Mesothelial cell of epicardium (in vitro differentiated cells): ENCODE data around the gene SNX8. TPM values are rescaled to one million over a fixed set of nuclear protein-coding genes. Genes with fewer than 3 reads are reported as not detected.

ENCODE experiments used
- DNase-seq, 2 experiments: peaks; one replicate each; pipeline ENCODE4 v3.0.0; 2021; ENCODE audit warnings: low spot score in 2 of 2; ENCODE audit not compliant: unreplicated experiment in 2 of 2
- H3K27ac Mint-ChIP-seq: 2 replicates; pipeline ENCODE4 v1.8.0; 2021; ENCODE audit warnings: mixed read lengths
- H3K27me3 Mint-ChIP-seq: 2 replicates; pipeline ENCODE4 v1.8.0; 2021; ENCODE audit warnings: low read depth, mixed read lengths
- H3K36me3 Mint-ChIP-seq: 2 replicates; pipeline ENCODE4 v1.8.0; 2021; ENCODE audit warnings: mixed read lengths
- H3K4me1 Mint-ChIP-seq: 2 replicates; pipeline ENCODE4 v1.8.0; 2021; ENCODE audit warnings: mixed read lengths
- H3K4me3 Mint-ChIP-seq: 2 replicates; pipeline ENCODE4 v1.8.0; 2021; ENCODE audit warnings: mild to moderate bottlenecking, moderate library complexity, mixed read lengths
- H3K9me3 Mint-ChIP-seq: 2 replicates; pipeline ENCODE4 v1.8.0; 2021; ENCODE audit warnings: mixed read lengths
- total RNA-seq: library from RNA; stranded (reverse); gene quantifications from 3 replicates; pipeline ENCODE4 v1.2.1, GENCODE V29; 2021
- TF ChIP-seq, protein P1 (sequence below): fragments of 200-600 bp; sonication (generic); IDR thresholded peaks from one replicate; pipeline ENCODE4 v1.5.0; 2021; ENCODE audit warnings: antibody characterized with exemption; ENCODE audit not compliant: unreplicated experiment

SNX8 gene
- total RNA-seq, 1 donor from 2014 or later, result 41.2 TPM

DNA sequence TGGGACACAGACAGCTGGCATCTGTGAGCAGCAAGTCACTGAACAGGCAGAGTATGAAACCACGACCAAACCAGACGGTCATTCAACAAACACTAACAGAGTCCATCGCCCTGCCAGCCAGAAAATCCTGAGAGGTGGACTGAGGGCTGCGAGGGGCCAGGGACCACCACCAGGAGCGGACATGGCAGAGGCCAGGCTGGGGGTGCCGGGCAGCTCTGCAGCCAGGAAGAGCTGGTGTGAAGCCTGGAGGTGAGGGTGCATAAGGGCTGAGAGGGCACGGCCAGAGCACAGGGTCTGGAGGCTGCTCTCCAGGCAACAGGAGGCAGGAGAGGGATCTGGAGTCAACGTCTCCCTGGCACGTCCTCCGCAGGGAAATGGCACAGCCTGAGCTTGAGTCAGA, 97.0 kb downstream of the SNX8 start:
- H3K9me3 Mint-ChIP-seq, result no peaks in the 10 kb centered on the region
- H3K4me1 Mint-ChIP-seq, result no peaks in the 10 kb centered on the region
- H3K4me3 Mint-ChIP-seq, result no peak overlapping the region
- H3K27ac Mint-ChIP-seq, result no peak overlapping the region
- peaks cover 44% of the 10 kb centered on the region for H3K36me3 Mint-ChIP-seq
- DNase-seq, result no peak
- no peaks in the 10 kb centered on the region for H3K27me3 Mint-ChIP-seq
- TF ChIP-seq, protein P1, sequence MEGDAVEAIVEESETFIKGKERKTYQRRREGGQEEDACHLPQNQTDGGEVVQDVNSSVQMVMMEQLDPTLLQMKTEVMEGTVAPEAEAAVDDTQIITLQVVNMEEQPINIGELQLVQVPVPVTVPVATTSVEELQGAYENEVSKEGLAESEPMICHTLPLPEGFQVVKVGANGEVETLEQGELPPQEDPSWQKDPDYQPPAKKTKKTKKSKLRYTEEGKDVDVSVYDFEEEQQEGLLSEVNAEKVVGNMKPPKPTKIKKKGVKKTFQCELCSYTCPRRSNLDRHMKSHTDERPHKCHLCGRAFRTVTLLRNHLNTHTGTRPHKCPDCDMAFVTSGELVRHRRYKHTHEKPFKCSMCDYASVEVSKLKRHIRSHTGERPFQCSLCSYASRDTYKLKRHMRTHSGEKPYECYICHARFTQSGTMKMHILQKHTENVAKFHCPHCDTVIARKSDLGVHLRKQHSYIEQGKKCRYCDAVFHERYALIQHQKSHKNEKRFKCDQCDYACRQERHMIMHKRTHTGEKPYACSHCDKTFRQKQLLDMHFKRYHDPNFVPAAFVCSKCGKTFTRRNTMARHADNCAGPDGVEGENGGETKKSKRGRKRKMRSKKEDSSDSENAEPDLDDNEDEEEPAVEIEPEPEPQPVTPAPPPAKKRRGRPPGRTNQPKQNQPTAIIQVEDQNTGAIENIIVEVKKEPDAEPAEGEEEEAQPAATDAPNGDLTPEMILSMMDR, result no peak

DNA sequence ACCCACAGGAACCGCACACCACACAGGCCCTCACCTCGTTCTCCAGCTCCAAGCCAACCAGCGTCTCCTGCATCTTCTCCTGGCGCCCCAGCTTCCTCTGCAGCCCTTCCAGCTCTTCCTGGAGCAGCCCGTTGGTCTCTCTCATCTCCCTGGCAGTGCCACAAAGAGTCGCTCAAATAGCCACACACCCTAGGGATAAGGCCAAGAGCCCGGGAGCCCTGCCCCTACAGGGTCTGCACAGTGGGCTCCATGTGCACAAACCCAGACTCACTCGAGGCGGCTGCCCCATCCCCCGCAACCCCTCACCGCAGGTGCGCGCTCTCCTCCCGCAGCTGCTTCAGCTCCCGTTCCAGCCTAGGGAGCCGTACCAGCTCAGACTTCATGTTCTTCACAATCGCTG, 98.4 kb downstream of the SNX8 start:
- Mint-ChIP-seq H3K36me3 (peaks cover 45% of the 10 kb centered on the region), H3K9me3 (no peaks in the 10 kb centered on the region), H3K27ac (no peak overlapping the region), H3K27me3 (no peaks in the 10 kb centered on the region), H3K4me1 (no peaks in the 10 kb centered on the region), H3K4me3 (no peak overlapping the region)
- TF ChIP-seq, protein P1, result no peak
- DNase-seq, result no peak

DNA sequence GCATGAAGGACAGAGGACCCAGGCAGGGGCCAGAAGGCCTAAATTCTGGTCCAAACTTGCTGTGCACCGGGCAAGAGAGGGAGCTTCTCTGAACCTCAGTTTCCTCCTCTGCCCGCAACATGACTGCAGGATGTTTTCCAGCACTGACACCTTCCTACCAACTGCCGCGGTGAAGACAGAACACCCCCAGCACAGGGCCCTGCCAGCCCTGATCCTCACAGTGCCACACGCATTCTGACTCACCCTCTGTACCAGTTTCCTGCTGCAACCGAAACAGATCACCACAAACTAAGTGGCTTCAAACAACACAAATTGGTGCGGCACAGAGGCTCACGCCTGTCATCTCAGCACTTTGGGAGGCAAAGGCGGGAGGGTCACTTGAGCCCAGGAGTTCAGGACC, 99.6 kb downstream of the SNX8 start:
- H3K27me3 Mint-ChIP-seq, result no peaks in the 10 kb centered on the region
- no peaks in the 10 kb centered on the region for H3K4me1 Mint-ChIP-seq
- H3K36me3 Mint-ChIP-seq, result peaks cover 45% of the 10 kb centered on the region
- no peak for DNase-seq
- TF ChIP-seq, protein P1, result no peak
- H3K4me3 Mint-ChIP-seq, result no peak overlapping the region
- no peaks in the 10 kb centered on the region for H3K9me3 Mint-ChIP-seq
- H3K27ac Mint-ChIP-seq, result no peak overlapping the region

DNA sequence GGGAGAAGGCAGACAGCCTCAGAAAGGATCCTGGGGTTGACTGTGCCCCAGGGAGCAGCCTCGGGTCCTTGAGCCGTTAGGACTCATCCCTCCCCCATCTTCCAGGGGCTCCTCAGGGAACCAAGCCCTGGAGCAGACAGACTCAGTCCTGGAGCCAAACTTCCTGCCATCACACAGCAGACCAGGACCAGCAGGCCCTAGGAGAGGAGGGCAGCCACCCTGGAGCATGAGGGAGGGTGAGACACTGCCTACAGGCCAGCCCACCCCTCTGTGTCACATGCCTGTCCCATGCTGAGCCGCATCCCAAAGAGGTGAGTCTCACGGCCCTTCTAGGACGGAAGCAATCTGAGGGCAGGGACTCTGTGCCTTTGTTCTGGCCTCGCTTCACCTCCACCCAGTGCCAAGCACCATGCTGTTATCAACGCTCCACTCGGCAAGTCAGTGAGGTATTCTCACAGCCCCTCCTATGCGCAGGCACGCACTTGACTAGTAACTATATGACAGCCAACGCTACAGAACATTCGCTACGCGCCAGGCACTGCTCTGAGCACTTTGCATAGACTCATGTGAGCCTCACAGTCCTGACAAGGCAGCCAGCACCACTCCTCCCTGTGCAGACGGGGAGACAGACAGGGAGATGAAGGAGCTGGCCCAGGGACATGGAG, 100.6 kb downstream of the SNX8 start:
- Mint-ChIP-seq H3K4me3 (no peak overlapping the region), H3K9me3 (no peaks in the 10 kb centered on the region), H3K4me1 (no peaks in the 10 kb centered on the region), H3K36me3 (peaks cover 49% of the 10 kb centered on the region), H3K27ac (no peak overlapping the region), H3K27me3 (no peaks in the 10 kb centered on the region)
- DNase-seq, result no peak
- TF ChIP-seq, protein P1, result no peak

DNA sequence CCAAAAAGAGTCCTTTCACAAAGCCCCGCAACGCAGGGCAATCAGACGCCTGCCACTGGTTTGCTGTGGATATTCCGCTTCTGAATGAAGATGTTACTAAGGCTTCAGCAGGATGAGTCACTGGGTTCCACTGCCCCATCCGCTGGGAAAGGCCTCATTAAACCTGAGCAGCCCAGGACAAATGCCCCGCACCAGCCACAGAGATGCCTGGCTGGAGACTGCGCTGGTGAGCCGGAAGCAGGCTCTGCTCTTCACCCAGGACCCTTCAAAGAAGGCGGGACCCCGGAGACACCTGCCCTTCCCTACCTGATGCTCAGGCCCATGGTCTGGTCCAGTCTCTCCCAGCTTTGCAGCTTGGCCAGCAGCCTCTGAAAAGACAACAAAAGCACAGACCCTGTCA, 101.3 kb downstream of the SNX8 start:
- Mint-ChIP-seq H3K36me3 (peaks cover 46% of the 10 kb centered on the region), H3K4me1 (no peaks in the 10 kb centered on the region), H3K9me3 (no peaks in the 10 kb centered on the region), H3K4me3 (no peak overlapping the region), H3K27ac (no peak overlapping the region), H3K27me3 (no peaks in the 10 kb centered on the region)
- TF ChIP-seq, protein P1, result no peak
- DNase-seq, result no peak

DNA sequence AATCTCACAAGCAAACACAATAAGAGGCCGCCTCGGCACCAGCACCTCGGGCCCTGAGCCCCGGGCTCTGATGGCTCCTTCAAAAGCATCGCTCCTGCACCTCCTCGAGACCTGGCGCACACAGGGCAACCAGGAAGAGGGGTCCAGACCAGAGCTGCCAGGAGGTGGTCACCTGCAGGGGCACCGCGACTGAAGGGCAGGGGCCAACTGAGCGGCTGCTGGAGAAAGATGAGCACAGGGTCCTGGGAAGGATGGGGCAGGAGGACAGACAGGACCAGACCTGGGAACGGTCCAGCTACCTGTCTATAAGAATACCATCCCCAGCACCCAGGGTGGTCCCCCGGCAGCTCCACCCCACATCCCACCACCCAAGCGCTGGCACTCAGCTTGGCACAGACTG, 102.3 kb downstream of the SNX8 start:
- H3K36me3 Mint-ChIP-seq, result peaks cover 49% of the 10 kb centered on the region
- no peaks in the 10 kb centered on the region for H3K27me3 Mint-ChIP-seq
- H3K27ac Mint-ChIP-seq, result no peak overlapping the region
- no peak overlapping the region for H3K4me3 Mint-ChIP-seq
- TF ChIP-seq, protein P1, result no peak
- no peaks in the 10 kb centered on the region for H3K9me3 Mint-ChIP-seq
- no peak for DNase-seq
- no peaks in the 10 kb centered on the region for H3K4me1 Mint-ChIP-seq
